22Rv1 (cell line): Measurements from ENCODE around the gene SPEG.

Source experiments
- H3K27ac ChIP-seq: fragments of 450-650 bp; 2 replicates; pipeline ENCODE4 v1.5.1; 2017
- CTCF ChIP-seq: fragments of 450-650 bp; IDR thresholded peaks from 2 replicates; pipeline ENCODE4 v1.5.1; 2017; ENCODE audit warnings: mild to moderate bottlenecking
- ZFX ChIP-seq: fragments of 450-650 bp; IDR thresholded peaks from 2 replicates; pipeline ENCODE4 v1.6.1; 2017; ENCODE audit warnings: antibody characterized with exemption, borderline replicate concordance

Gene SPEG

GRCh38 chr2:219484343-219485200 is 49.9 kb downstream of the SPEG start:
- no peak overlapping the region for H3K27ac ChIP-seq
- peak; percentile 9; the same call in 1 of the 2 replicates for TF ChIP-seq CTCF
- no peak for TF ChIP-seq ZFX

GRCh38 chr2:219485201-219485580 is 50.5 kb downstream of the SPEG start:
- TF ChIP-seq CTCF: no peak
- TF ChIP-seq ZFX: no peak

GRCh38 chr2:219486380-219486959 is 51.8 kb downstream of the SPEG start:
- no peak overlapping the region for H3K27ac ChIP-seq
- no peak for TF ChIP-seq CTCF

More at GRCh38 chr2:219485201-219485580, 50.5 kb downstream of the SPEG start:
- no peak overlapping the region for H3K27ac ChIP-seq

- H3K27ac ChIP-seq: no peak overlapping the region
- TF ChIP-seq CTCF: no peak
- TF ChIP-seq ZFX: no peak
These were observed 53.7 kb downstream of the SPEG start for GRCh38 chr2:219488149-219488843.

GRCh38 chr2:219488844-219489194 is 54.2 kb downstream of the SPEG start:
- H3K27ac ChIP-seq: no peak overlapping the region

GRCh38 chr2:219489315-219489714 is 54.7 kb downstream of the SPEG start:
- TF ChIP-seq ZFX (no peak), CTCF (no peak)
- no peak overlapping the region for H3K27ac ChIP-seq

More at GRCh38 chr2:219488844-219489194, 54.2 kb downstream of the SPEG start:
- TF ChIP-seq ZFX (no peak), CTCF (no peak)

- TF ChIP-seq CTCF: no peak
- no peak for TF ChIP-seq ZFX
- no peak overlapping the region for H3K27ac ChIP-seq
These were observed 55.5 kb downstream of the SPEG start for GRCh38 chr2:219490186-219490585.
